Fibroblast of gingiva (primary cell): ENCODE measurements around the gene POLL.
"Not testable (repeated sequence)": the region's sequence is repeated elsewhere in the genome, so short reads cannot be mapped to it uniquely, and the experiment has no call there.

ENCODE experiments used
- DNase-seq: peaks from one replicate; pipeline ENCODE4 v3.0.0-alpha.2; 2011; ENCODE audit warnings: low read depth

POLL gene

GRCh38 chr10:101611096-101611905, 23.2 kb upstream of the POLL start:
- DNase-seq, result no peak

GRCh38 chr10:101609481-101609880, 21.4 kb upstream of the POLL start:
- DNase-seq, result no peak

GRCh38 chr10:101607124-101607523, 19.1 kb upstream of the POLL start:
- no peak for DNase-seq

GRCh38 chr10:101602761-101603398, 14.8 kb upstream of the POLL start:
- peak; percentile 64 for DNase-seq

- no peak for DNase-seq
Observed at GRCh38 chr10:101601541-101601940, 13.5 kb upstream of the POLL start.

- no peak for DNase-seq
Observed at GRCh38 chr10:101597091-101597900, 9.2 kb upstream of the POLL start.

- no peak for DNase-seq
Observed at GRCh38 chr10:101595591-101596433, 7.8 kb upstream of the POLL start.

GRCh38 chr10:101593331-101593730, 5.3 kb upstream of the POLL start:
- DNase-seq, result not testable (repeated sequence)

- no peak for DNase-seq
Observed at GRCh38 chr10:101588879-101589278, 822 bp upstream of the POLL start.

- no peak for DNase-seq
Observed at GRCh38 chr10:101585841-101586240, 2.2 kb downstream of the POLL start.

- DNase-seq, result no peak
Observed at GRCh38 chr10:101580486-101581399, 7.3 kb downstream of the POLL start.

GRCh38 chr10:101579516-101579870, 8.6 kb downstream of the POLL start:
- DNase-seq, result no peak

- no peak for DNase-seq
Observed at GRCh38 chr10:101578803-101579515, 9.1 kb downstream of the POLL start.

GRCh38 chr10:101578192-101578591, 9.9 kb downstream of the POLL start:
- no peak for DNase-seq

GRCh38 chr10:101577121-101577871, 10.8 kb downstream of the POLL start:
- no peak for DNase-seq

- DNase-seq, result no peak
Observed at GRCh38 chr10:101576211-101576863, 11.7 kb downstream of the POLL start.

- no peak for DNase-seq
Observed at GRCh38 chr10:101575580-101576210, 12.4 kb downstream of the POLL start.

- DNase-seq, result no peak
Observed at GRCh38 chr10:101575091-101575490, 13.0 kb downstream of the POLL start.
